HepG2 (cell line): ENCODE data around the gene TLE5. TPM values are rescaled to one million over a fixed set of nuclear protein-coding genes. Genes with fewer than 3 reads are reported as not detected.

Experiments
- ARHGAP35 ChIP-seq: sonication (generic); formaldehyde crosslinking; IDR thresholded peaks from 2 replicates; pipeline ENCODE4 v1.9.0; 2022; ENCODE audit warnings: mild to moderate bottlenecking, inconsistent platforms, moderate library complexity, missing genetic modification reagents, borderline replicate concordance
- ASH2L ChIP-seq: fragments of 300-600, 200-600 bp; sonication (generic); IDR thresholded peaks from 2 replicates; pipeline ENCODE4 v1.7.0; 2017; ENCODE audit warnings: low read depth, mild to moderate bottlenecking, moderate library complexity, mixed read lengths, low read length; ENCODE audit not compliant: insufficient read length
- DR1 ChIP-seq: sonication (generic); formaldehyde crosslinking; IDR thresholded peaks from 2 replicates; pipeline ENCODE4 v1.8.0; 2021; ENCODE audit warnings: mild to moderate bottlenecking, missing genetic modification reagents, inconsistent platforms
- ELF1 ChIP-seq: sonication (generic); formaldehyde crosslinking; IDR thresholded peaks from 2 replicates; pipeline ENCODE4 v1.4.0; 2020; ENCODE audit warnings: missing genetic modification reagents
- GABPA ChIP-seq, 2 experiments: IDR thresholded peaks; 2 replicates each; pipeline ENCODE4 v1.6.1; 2011 to 2016; ENCODE audit warnings: low read depth in 2 of 2, low read length in 1 of 2, missing biosample characterization in 1 of 2, missing genetic modification characterization in 1 of 2
- GABPB1 ChIP-seq: IDR thresholded peaks from 2 replicates; pipeline ENCODE4 v1.6.1; 2016; ENCODE audit warnings: mild to moderate bottlenecking, missing genetic modification reagents, moderate library complexity, missing compliant biosample characterization
- HIVEP1 ChIP-seq: sonication (generic); formaldehyde crosslinking; IDR thresholded peaks from 2 replicates; pipeline ENCODE4 v1.4.0; 2020; ENCODE audit warnings: mild to moderate bottlenecking, missing genetic modification reagents
- MTA1 ChIP-seq: sonication (generic); formaldehyde crosslinking; IDR thresholded peaks from 2 replicates; pipeline ENCODE4 v1.4.0; 2020; ENCODE audit warnings: missing genetic modification reagents, mild to moderate bottlenecking, borderline replicate concordance
- PHF5A ChIP-seq: IDR thresholded peaks from one replicate; pipeline ENCODE4 v1.6.1; 2018; ENCODE audit warnings: low read depth, missing genetic modification reagents; ENCODE audit not compliant: unreplicated experiment
- RBM22 ChIP-seq: fragments of 200-400 bp; formaldehyde crosslinking; optimal IDR thresholded peaks from 2 replicates; pipeline ENCODE3; 2017; ENCODE audit warnings: mild to moderate bottlenecking, low read length, moderate library complexity
- TARDBP ChIP-seq: sonication (generic); formaldehyde crosslinking; IDR thresholded peaks from 2 replicates; pipeline ENCODE4 v1.8.0; 2022; ENCODE audit warnings: mild to moderate bottlenecking, missing genetic modification reagents
- TOPORS ChIP-seq: sonication (generic); formaldehyde crosslinking; IDR thresholded peaks from 2 replicates; pipeline ENCODE4 v1.8.0; 2023; ENCODE audit warnings: mild to moderate bottlenecking, missing genetic modification reagents
- ZBTB39 ChIP-seq: sonication (generic); formaldehyde crosslinking; IDR thresholded peaks from 2 replicates; pipeline ENCODE4 v1.5.0; 2020; ENCODE audit warnings: missing genetic modification reagents
- ZBTB7B ChIP-seq: sonication (generic); formaldehyde crosslinking; IDR thresholded peaks from 2 replicates; pipeline ENCODE4 v1.4.0; 2020; ENCODE audit warnings: missing genetic modification reagents
- ZMYM3 ChIP-seq: sonication (generic); formaldehyde crosslinking; IDR thresholded peaks from 2 replicates; pipeline ENCODE4 v1.5.1; 2020; ENCODE audit warnings: mild to moderate bottlenecking, missing genetic modification reagents
- ZNF232 ChIP-seq: sonication (generic); formaldehyde crosslinking; IDR thresholded peaks from 2 replicates; pipeline ENCODE4 v1.4.0; 2020; ENCODE audit warnings: missing genetic modification reagents, borderline replicate concordance
- ZNF468 ChIP-seq: sonication (generic); formaldehyde crosslinking; IDR thresholded peaks from 2 replicates; pipeline ENCODE4 v1.8.0; 2022; ENCODE audit warnings: mild to moderate bottlenecking, moderate library complexity, missing genetic modification reagents
- ZNF512 ChIP-seq: sonication (generic); formaldehyde crosslinking; IDR thresholded peaks from 2 replicates; pipeline ENCODE4 v1.4.0; 2020; ENCODE audit warnings: mild to moderate bottlenecking, missing genetic modification reagents
- ZNF670 ChIP-seq: sonication (generic); formaldehyde crosslinking; IDR thresholded peaks from 2 replicates; pipeline ENCODE4 v1.8.0; 2022; ENCODE audit warnings: mild to moderate bottlenecking, missing genetic modification reagents, borderline replicate concordance
- ZSCAN22 ChIP-seq: sonication (generic); formaldehyde crosslinking; IDR thresholded peaks from 2 replicates; pipeline ENCODE4 v1.4.0; 2020; ENCODE audit warnings: mild to moderate bottlenecking, missing genetic modification reagents
- polyA plus RNA-seq, 8 experiments: library from polyadenylated mRNA; depleted of rRNA in 3 of 8; stranded (reverse) in 7 of 8; unstranded in 1 of 8; fragments of >200 nt; fragmentation: Illumina TruSeq in 4 of 8; extraction: Trizol in 4 of 8; gene quantifications; 2 replicates each; pipeline versions ENCODE4 v1.2.1 to v1.2.3, GENCODE V29; 2011 to 2016; ENCODE audit warnings: low read depth in 4 of 8, missing spikeins in 1 of 8, mixed read lengths in 1 of 8; ENCODE audit not compliant: insufficient read depth in 1 of 8
- total RNA-seq, 5 experiments: library from RNA; depleted of rRNA; stranded (reverse); fragments of >200 nt; fragmentation: Illumina TruSeq; extraction: Trizol; gene quantifications; 2 replicates each; pipeline ENCODE4 v1.2.3, GENCODE V29; 2016; ENCODE audit warnings: low read depth in 1 of 5
- TF ChIP-seq, protein P1 (sequence below): sonication (generic); formaldehyde crosslinking; IDR thresholded peaks from 2 replicates; pipeline ENCODE4 v1.8.0; 2022; ENCODE audit warnings: missing genetic modification reagents, mild to moderate bottlenecking, moderate library complexity, borderline replicate concordance

Gene TLE5
- total and polyA plus RNA-seq, 2 of the 13 experiments (the other 11 are each of a cell fraction or from before 2014, with no cell fraction given) = 62.8 to 189 TPM

GRCh38 chr19:3036119-3036976 lies 25.9 kb downstream of the TLE5 start (continued):
- TF ChIP-seq HIVEP1 (CRISPR knock-in tag) (peak; percentile 20; the same call in 1 of the 2 replicates), MTA1 (CRISPR knock-in tag) (peak; percentile 79), GABPB1 (CRISPR knock-in tag) (peak; percentile 82), PHF5A (no peak), ZNF232 (CRISPR knock-in tag) (no peak), GABPA (IDR thresholded peaks at IDR 0.05; ENCODE audit: low read depth, low read length) (no peak), GABPA (CRISPR knock-in tag; IDR thresholded peaks at IDR 0.05; ENCODE audit: low read depth) (no peak), TOPORS (CRISPR knock-in tag) (0 out of 2 replicates have a peak, but pooled peaks have one; percentile 46), ASH2L (peak; percentile 1), RBM22 (peak; percentile 73), ZNF468 (CRISPR knock-in tag) (no peak), ARHGAP35 (CRISPR knock-in tag) (peak; percentile 28; the same call in 1 of the 2 replicates), ZSCAN22 (CRISPR knock-in tag) (no peak), ZNF670 (peak; percentile 98), ZBTB39 (CRISPR knock-in tag) (0 out of 2 replicates have a peak, but pooled peaks have one; percentile 59), ZNF512 (CRISPR knock-in tag) (no peak), TARDBP (CRISPR knock-in tag) (0 out of 2 replicates have a peak, but pooled peaks have one; percentile 21), ZBTB7B (CRISPR knock-in tag) (peak; percentile 90), ELF1 (CRISPR knock-in tag) (peak; percentile 44), ZMYM3 (CRISPR knock-in tag) (0 out of 2 replicates have a peak, but pooled peaks have one; percentile 41), DR1 (CRISPR knock-in tag) (no peak)
- TF ChIP-seq, protein P1, sequence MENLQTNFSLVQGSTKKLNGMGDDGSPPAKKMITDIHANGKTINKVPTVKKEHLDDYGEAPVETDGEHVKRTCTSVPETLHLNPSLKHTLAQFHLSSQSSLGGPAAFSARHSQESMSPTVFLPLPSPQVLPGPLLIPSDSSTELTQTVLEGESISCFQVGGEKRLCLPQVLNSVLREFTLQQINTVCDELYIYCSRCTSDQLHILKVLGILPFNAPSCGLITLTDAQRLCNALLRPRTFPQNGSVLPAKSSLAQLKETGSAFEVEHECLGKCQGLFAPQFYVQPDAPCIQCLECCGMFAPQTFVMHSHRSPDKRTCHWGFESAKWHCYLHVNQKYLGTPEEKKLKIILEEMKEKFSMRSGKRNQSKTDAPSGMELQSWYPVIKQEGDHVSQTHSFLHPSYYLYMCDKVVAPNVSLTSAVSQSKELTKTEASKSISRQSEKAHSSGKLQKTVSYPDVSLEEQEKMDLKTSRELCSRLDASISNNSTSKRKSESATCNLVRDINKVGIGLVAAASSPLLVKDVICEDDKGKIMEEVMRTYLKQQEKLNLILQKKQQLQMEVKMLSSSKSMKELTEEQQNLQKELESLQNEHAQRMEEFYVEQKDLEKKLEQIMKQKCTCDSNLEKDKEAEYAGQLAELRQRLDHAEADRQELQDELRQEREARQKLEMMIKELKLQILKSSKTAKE (CRISPR knock-in tag) = 0 out of 2 replicates have a peak, but pooled peaks have one; percentile 36
